Measurements from ENCODE around the gene PDZRN3. TPM values are rescaled to one million over a fixed set of nuclear protein-coding genes. Genes with fewer than 3 reads are reported as not detected.

Gene PDZRN3
- total RNA-seq, 1 experiment from 2014 or later, result not detected

GRCh38 chr3:73490453-73491286, 134.1 kb downstream of the PDZRN3 start:
- H3K4me1 ChIP-seq (ENCODE audit: control insufficient read depth, insufficient read depth, low read length), result no peaks in the 10 kb centered on the region
- in situ Hi-C loops (cut with HindIII; ENCODE audit: low pct_unique_long_range_greater_than_20kb, low sequenced_read_pairs) (no loop called here), intact Hi-C loops (cut with micrococcal nuclease; ENCODE audit: unreplicated experiment) (no loop called here)
- ChIA-PET POLR2A (no interaction called here), CTCF (no interaction called here)
- no peaks in the 10 kb centered on the region for H3K27me3 ChIP-seq (ENCODE audit: control insufficient read depth, insufficient read depth, low read length)
- H3K36me3 ChIP-seq (ENCODE audit: control insufficient read depth, insufficient read depth, low read length), result no peaks in the 10 kb centered on the region
- ATAC-seq (no peak), DNase-seq (ENCODE audit: low read depth, low spot score) (no peak)
- no peaks in the 10 kb centered on the region for H3K9me3 ChIP-seq (ENCODE audit: control insufficient read depth, insufficient read depth, low read depth, low read length)
- BruUV-seq (replicated peaks), result no TSS peak
- H3K27ac ChIP-seq (ENCODE audit: low read length), result no peak overlapping the region
- no peak overlapping the region for H3K4me3 ChIP-seq (ENCODE audit: low read depth in 2 of 2, low read length in 2 of 2)
- TF ChIP-seq POLR2AphosphoS5 (IDR thresholded peaks at IDR 0.05; ENCODE audit: low read depth, low read length) (no peak), CTCF (IDR thresholded peaks at IDR 0.05) (no peak), TCF7L2 (IDR thresholded peaks at IDR 0.05; ENCODE audit: low read depth, low read length) (no peak), SIN3A (IDR thresholded peaks at IDR 0.05; ENCODE audit: borderline replicate concordance, insufficient read depth, low read depth, low read length) (no peak), REST (IDR thresholded peaks at IDR 0.05; ENCODE audit: insufficient read depth in 1 of 2, low read depth in 2 of 2, low read length in 1 of 2) (no peak)

- in situ Hi-C loops (cut with HindIII; ENCODE audit: low pct_unique_long_range_greater_than_20kb, low sequenced_read_pairs), result no loop called here
- CTCF ChIA-PET, result no interaction called here
- TF ChIP-seq SIN3A (IDR thresholded peaks at IDR 0.05; ENCODE audit: borderline replicate concordance, insufficient read depth, low read depth, low read length) (no peak), TCF7L2 (IDR thresholded peaks at IDR 0.05; ENCODE audit: low read depth, low read length) (no peak), CTCF (IDR thresholded peaks at IDR 0.05) (no peak), REST (IDR thresholded peaks at IDR 0.05; ENCODE audit: insufficient read depth in 1 of 2, low read depth in 2 of 2, low read length in 1 of 2) (no peak), POLR2AphosphoS5 (IDR thresholded peaks at IDR 0.05; ENCODE audit: low read depth, low read length) (no peak)
Observed at GRCh38 chr3:73485877-73486330, 138.8 kb downstream of the PDZRN3 start.

More at GRCh38 chr3:73485877-73486330, 138.8 kb downstream of the PDZRN3 start:
- no TSS peak for BruUV-seq (replicated peaks)
- Histone ChIP-seq H3K36me3 (ENCODE audit: control insufficient read depth, insufficient read depth, low read length) (no peaks in the 10 kb centered on the region), H3K9me3 (ENCODE audit: control insufficient read depth, insufficient read depth, low read depth, low read length) (no peaks in the 10 kb centered on the region), H3K27ac (ENCODE audit: low read length) (no peak overlapping the region), H3K4me3 (ENCODE audit: low read depth in 2 of 2, low read length in 2 of 2) (no peak overlapping the region), H3K27me3 (ENCODE audit: control insufficient read depth, insufficient read depth, low read length) (no peaks in the 10 kb centered on the region), H3K4me1 (ENCODE audit: control insufficient read depth, insufficient read depth, low read length) (no peaks in the 10 kb centered on the region)
- DNase-seq (ENCODE audit: low read depth, low spot score), result no peak
- POLR2A ChIA-PET, result no interaction called here
- ATAC-seq, result no peak
- intact Hi-C loops (cut with micrococcal nuclease; ENCODE audit: unreplicated experiment), result no loop called here
